Measurements from ENCODE around the gene CTNNA2. TPM values are rescaled to one million over a fixed set of nuclear protein-coding genes. Genes with fewer than 3 reads are reported as not detected.

CTNNA2 gene
- total and polyA plus RNA-seq, 9 of the 15 experiments (the other 6 are each of a cell fraction or from before 2014, with no cell fraction given) = 0.03 to 0.40 (median 0.15) TPM

GRCh38 chr2:80469428-80469827, 956.6 kb downstream of the CTNNA2 start (continued):
- TF ChIP-seq, protein P1, sequence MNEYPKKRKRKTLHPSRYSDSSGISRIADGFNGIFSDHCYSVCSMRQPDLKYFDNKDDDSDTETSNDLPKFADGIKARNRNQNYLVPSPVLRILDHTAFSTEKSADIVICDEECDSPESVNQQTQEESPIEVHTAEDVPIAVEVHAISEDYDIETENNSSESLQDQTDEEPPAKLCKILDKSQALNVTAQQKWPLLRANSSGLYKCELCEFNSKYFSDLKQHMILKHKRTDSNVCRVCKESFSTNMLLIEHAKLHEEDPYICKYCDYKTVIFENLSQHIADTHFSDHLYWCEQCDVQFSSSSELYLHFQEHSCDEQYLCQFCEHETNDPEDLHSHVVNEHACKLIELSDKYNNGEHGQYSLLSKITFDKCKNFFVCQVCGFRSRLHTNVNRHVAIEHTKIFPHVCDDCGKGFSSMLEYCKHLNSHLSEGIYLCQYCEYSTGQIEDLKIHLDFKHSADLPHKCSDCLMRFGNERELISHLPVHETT (CRISPR knock-in tag; conservative IDR thresholded peaks at IDR 0.05 in 1 of 2, IDR thresholded peaks at IDR 0.05 in 1 of 2) = no peak
- TF ChIP-seq FIP1L1 (IDR thresholded peaks at IDR 0.05; ENCODE audit: low read depth, low read length, poor library complexity, severe bottlenecking) (no peak), SNRNP70 (optimal IDR thresholded peaks at IDR 0.05; ENCODE audit: low read depth, low read length) (no peak), SIN3B (IDR thresholded peaks at IDR 0.05; ENCODE audit: low read depth) (no peak), RB1 (IDR thresholded peaks at IDR 0.05; ENCODE audit: low read depth) (no peak), ZFPM2 (CRISPR knock-in tag; IDR thresholded peaks at IDR 0.05) (no peak), NEUROD1 (IDR thresholded peaks at IDR 0.05; ENCODE audit: borderline replicate concordance, low read depth, low read length, partially characterized antibody) (no peak), GTF2B (IDR thresholded peaks at IDR 0.05; ENCODE audit: extremely low read depth, insufficient read length) (no peak), ZNF280A (IDR thresholded peaks at IDR 0.05; ENCODE audit: low read depth, partially characterized antibody) (no peak), BRF1 (IDR thresholded peaks at IDR 0.05; ENCODE audit: borderline replicate concordance, extremely low read depth, insufficient read length) (no peak), POLR2A (conservative IDR thresholded peaks at IDR 0.05) (no peak)

Measured in K562 (cell line).